Stimulated activated CD8-positive, alpha-beta memory T cell treated with anti-CD3 and anti-CD28 coated beads, Interleukin-12 subunit alpha, Interleukin-12 subunit beta, amount 100 ng/mL, for 24 hours (primary cell): ENCODE results near the gene C2CD2.

Source experiments
- DNase-seq: peaks from one replicate; pipeline ENCODE4 v3.0.0-alpha.2; 2020; ENCODE audit errors: extremely low read depth

C2CD2 gene

DNA sequence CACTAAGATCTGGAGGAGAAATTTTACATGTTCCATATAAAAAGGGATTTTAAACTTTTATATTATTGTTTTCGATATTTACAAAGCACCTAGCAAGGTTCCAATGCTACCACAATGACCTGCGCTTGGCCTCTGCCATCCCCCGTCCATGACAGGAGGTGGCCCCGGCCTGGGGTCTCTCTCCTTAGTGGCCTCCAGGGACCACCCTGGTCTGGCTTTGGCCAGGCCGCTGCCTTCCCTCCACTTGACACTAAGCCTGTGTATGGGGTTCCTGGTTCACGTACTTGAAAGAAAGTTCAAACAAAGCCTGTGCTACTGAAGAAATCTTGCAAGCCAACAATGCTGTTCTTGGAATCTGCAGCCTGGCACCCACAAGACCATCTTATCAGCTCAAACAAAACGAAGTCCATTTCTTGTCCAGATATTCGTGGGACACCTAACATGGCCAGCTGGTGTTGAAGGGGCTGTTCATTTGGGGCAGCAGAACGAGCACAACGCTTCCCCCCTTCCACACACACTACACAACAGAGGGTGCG is 87.5 kb downstream of the C2CD2 start:
- no peak for DNase-seq

GRCh38 chr21:41865002-41865777 is 88.6 kb downstream of the C2CD2 start:
- no peak for DNase-seq

DNA sequence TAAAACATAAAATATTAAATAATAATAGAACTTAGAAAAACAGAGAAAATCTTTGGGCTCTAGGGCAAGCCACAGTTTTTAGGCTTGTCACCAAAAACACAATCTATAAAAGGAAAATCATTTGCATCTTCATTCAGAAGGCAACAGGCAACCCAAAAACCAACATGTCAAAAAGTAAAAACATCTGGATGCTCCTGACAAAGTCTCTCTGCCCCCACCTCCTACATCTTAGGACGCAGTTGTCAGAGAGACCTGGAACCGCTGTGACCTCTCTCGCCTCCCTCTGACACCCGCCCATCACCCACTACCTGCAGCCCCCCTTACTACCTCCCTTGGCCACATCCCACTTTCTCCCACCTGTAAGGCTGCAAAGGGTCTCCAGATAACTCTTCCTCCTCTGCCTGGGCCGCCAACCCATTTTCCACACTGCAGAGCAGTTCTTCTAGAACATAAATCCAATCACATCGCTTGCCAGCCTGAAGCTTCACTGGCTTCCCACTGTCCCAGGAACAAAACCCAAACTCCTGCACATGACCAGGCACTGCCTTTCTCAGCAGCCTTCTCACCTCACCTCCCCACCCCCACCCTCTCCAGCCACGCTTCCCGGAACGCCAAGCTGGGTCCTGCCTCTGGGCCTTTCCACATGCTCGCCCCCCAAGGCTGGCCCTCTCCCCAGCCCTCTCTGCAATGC is 89.4 kb downstream of the C2CD2 start:
- no peak for DNase-seq

- no peak for DNase-seq
Observed at GRCh38 chr21:41863439-41863740, 90.4 kb downstream of the C2CD2 start.

DNA sequence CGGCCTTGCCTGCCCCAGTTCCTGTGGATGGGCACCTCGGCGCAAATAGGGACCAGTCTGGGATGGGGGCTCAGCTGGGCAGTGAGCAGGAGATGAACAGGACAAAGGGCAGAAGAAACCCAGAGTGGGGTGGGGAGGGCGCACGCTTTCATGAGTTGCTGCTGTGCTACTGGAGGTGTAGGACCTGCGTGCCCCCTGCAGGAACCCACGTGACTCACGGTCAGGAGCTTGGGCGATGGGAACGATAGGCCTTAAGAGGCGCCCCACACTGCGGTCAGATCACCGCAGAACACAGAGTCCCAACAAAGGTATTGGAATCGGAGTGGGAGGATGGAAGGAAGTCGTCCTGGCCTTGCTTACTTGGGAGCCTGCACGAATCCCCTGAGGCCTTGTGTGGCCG is 91.8 kb downstream of the C2CD2 start:
- no peak for DNase-seq

- DNase-seq = no peak
Observed at GRCh38 chr21:41861255-41861654, 92.6 kb downstream of the C2CD2 start.

GRCh38 chr21:41859297-41859980 is 94.4 kb downstream of the C2CD2 start:
- no peak for DNase-seq

DNA sequence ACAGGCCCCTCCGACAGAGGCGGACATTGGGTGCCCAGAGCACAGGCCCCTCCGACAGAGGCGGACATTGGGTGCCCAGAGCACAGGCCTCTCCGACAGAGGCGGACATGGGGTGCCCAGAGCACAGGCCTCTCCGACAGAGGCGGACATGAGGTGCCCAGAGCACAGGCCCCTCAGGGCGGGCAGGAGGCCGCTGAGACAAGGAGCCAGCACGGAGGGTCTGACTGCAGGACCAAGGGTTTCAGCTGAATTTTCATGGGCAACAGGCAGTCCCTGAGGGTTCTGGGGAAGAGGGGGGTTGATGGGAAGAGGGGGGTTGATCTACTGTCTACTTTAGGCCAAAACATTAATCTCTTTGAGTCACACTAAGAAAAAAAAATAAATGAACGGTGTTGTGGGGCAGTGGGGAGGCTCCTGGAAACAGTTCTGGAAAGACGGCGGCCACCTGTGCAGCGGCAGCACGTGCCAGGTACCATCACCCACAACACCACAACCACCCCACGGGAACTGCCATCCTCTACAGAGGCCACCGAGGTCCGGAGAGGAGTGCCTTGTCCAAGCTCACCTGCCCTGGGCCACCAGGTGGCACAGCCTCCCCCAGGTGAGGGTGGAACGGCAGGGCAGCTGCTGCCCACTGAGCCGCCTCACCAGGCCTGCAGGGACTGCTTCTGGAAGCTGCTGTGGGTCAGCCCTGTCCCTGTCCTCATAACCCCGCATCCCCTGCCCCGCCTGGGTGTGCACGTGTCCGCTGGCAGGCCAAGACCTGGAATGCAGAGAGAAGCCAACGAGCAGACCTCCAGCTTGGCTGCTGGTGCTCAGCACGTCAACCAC is 95.1 kb downstream of the C2CD2 start:
- no peak for DNase-seq

GRCh38 chr21:41857771-41858300 is 96.0 kb downstream of the C2CD2 start:
- DNase-seq = no peak

GRCh38 chr21:41856572-41856971 is 97.2 kb downstream of the C2CD2 start:
- DNase-seq = no peak

GRCh38 chr21:41854426-41854995 is 99.3 kb downstream of the C2CD2 start:
- DNase-seq = no peak

DNA sequence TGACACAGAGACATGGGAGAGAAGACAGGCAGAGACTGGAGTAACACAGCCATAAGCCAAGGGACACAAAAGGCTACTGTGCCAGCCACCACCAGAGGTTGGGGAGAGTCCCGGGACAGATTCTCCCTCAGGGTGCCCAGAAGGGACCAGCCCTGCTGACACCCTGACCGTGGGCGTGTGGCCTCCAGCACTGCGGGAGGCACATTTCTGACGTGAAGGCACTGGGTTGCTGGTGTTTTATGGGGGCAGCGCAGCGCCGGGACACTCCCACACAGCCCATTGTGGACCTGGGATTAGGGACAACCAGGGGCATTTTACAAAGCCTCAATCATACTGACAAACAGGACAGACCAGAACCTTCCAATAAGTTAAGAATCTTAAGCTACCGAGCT is 100.9 kb downstream of the C2CD2 start:
- no peak for DNase-seq

DNA sequence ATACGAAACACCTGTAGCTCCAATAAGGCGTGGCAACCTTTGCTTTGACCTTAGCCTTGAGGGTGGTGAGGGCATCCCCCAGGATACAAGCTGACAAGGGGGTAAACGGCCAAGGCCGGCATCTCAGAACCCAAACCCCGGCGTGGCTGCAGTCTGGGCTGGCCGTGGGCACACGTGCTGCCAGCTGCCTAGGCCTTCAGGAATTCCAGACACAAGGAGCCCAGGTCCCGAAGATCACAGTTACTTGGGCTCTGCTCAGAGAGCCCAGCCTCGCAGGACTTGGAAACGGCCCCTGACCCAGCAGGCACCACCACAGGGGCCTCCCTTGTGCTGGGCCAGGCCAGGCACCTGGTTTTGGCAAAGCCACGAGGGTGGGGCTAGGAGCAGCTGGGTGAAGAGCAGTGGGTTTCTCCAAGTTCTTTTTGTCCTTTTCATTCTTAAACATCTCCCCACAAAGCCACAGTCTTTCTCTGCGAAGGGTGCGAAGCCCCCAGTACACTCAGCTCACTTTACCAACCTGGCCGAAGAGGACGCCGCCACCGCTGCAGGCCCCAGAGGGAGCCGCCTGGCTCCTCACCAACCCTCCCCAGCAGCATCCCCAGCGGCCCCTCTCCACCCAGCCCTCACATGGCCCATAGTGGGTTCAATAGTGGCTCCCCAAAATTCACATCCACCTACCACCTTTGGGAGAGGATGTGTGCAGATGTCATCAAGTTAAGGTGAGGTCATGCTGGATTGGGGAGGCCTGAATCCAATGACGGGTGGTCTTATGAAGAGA is 101.5 kb downstream of the C2CD2 start:
- no peak for DNase-seq

DNA sequence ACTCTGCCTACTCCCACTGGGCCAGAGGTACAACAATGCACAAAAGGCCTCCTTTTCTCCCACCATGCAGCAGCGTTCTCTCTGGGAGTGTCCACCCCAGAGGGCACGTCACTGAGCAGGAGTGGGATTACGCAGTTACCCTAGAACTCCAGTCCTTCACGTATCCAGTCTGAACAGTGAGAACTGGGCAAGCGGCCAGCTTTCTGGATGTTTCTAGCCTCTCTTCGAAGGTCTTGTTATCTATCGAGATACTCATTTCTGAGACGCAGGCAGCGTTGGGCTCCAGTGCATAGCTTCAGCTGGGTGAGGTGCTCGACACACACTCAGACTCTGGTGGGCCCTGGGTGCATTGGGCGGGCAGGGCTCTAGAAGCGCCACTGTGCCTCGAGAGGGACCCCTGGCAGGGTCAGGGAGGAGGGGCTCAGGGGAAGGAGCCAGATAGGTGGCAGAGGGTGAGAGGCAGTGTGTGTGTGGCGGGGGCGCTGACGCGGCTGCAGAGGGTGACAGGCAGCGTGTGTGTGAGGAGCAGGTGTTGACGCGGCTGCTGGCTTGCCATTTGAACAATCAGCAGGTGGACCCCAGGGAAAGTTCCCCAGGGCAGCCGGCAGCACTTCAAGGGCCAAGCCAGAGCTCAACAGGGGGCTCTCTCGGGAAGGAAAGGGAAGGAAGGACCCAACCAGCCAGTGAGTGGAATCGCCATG is 102.6 kb downstream of the C2CD2 start:
- DNase-seq = no peak

DNA sequence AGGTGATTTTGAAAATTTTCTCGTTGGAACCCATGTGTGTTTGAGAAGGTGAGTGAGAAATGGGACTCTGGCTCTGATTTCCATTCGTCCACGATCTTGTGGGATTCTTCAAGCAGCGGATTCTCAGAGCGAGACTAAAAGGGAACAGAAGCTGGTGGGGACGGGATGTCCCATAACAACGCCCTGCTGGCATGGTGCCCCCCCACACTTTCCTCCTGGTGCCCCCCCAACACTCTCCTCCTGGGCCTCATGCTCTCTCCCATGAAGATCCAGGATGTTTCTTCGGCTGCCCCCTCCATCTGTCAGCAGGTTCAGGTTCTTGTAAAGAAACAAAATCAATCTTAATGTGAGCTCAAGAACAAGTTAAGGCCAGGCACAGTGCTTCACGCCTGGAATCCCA is 103.7 kb downstream of the C2CD2 start:
- DNase-seq = no peak

DNA sequence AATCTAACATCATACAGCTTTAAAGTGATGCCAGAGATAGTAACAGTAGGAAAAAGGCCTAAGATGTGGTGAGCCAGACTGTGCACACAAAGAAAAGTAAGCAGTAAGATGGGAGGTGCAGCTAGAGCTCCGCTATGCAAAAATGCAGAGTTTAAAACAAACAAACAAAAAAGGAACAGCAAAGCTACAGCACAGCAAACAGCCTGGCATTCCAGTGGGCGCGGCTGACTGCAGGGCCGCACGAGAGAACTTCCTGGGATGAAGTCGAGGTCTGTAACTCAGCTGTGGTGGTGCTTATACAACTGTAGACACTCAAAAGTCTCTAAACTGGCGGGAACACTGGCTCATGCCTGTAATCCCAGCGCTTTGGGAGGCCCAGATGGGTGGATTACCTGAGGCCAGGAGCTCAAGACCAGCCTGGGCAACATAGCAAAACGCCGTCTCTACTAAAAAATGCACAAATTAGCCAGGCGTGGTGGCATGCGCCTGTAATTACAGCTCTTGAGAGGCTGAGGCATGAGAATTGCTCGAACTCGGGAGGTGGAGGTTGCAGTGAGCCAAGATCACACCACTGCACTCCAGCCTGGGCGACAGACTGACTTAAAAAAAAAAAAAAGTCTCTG is 104.7 kb downstream of the C2CD2 start:
- no peak for DNase-seq

DNA sequence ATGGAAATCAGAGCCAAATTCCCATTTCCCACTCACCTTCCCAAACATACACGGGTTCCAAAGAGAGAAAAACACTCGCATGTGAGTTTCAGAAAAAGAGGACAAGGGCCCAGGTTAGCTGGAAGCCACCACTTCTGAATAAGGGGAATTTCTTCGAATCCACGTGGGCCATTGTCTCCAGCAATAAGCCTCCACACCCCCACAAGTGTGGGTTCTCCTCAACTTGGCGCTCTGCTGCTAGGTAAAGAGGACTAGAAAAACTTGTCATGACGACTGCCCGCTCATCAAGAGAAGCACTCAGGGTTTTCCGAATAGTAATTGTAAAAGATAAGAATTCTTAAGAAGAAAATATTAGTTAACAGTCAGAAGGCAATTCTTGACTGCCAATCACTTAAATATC is 105.3 kb downstream of the C2CD2 start:
- no peak for DNase-seq

- DNase-seq = no peak
Observed at GRCh38 chr21:41847066-41847804, 106.6 kb downstream of the C2CD2 start.

DNA sequence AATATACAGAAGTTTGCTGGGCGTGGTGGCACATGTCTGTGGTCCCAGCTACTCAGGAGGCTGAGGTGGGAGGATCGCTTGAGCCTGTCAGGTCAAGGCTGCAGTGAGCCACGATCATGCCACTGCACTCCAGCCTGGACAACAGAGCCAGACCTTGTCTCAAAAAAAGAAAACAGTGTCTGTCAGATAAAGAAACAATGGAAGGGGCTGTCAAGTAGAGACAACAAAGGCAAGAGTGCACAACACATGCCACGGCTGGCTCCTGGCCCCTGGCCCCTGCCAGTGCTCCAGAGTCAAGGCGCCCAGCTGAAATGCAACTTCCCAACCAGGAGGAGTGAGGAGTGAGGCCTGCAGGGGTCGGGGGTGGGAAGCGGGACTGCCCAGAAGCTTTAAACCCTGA is 107.3 kb downstream of the C2CD2 start:
- DNase-seq = no peak
